K562 (cell line): ENCODE measurements around the gene CCDC185. TPM values are rescaled to one million over a fixed set of nuclear protein-coding genes. Genes with fewer than 3 reads are reported as not detected.

Experiments used
- ATAC-seq: fragments of 200-7000 bp; cut with Tn5 transposase; 3 replicates; pipeline ENCODE4 v1.9.1; 2020; ENCODE audit warnings: moderate library complexity
- BruUV-seq: library from RNA; stranded (reverse); fragments of 400-500 nt; replicated peaks from 2 replicates; lab custom pipeline; 2021; lab: Mats Ljungman, UMichigan
- CTCF ChIA-PET: fragments of 300-600 bp; formaldehyde crosslinking; extraction: SDS; loops from one replicate; lab custom pipeline; 2021; ENCODE audit warnings: low intra/inter-chr PET ratio; lab: Yijun Ruan, JAX
- POLR2A ChIA-PET: fragments of 300-600, 350-650 bp; sonication (Branson Sonifier 250); formaldehyde crosslinking; extraction: SDS; loops from one replicate; lab custom pipeline; 2021; ENCODE audit warnings: antibody characterized with exemption, inconsistent platforms; lab: Yijun Ruan, JAX
- DNase-seq, 4 experiments: peaks; one replicate each; pipeline versions ENCODE4 v3.0.0 to v3.0.0-alpha.2; 2011 to 2018; ENCODE audit warnings: low spot score in 3 of 4, mixed read lengths in 3 of 4; ENCODE audit errors: extremely low read depth in 1 of 4
- FAIRE-seq: peaks from 2 replicates; lab custom pipeline; 2011; peaks lifted over from hg19 to GRCh38; lab: Jason Lieb, UNC
- H2AFZ ChIP-seq: 2 replicates; pipeline ENCODE4 v1.6.0; 2011; ENCODE audit warnings: low read depth, low read length, control low read depth, inconsistent platforms
- H3K27ac ChIP-seq: fragments of 200-600 bp; 3 replicates; pipeline ENCODE4 v1.8.0; 2011; ENCODE audit warnings: low read depth, mild to moderate bottlenecking, control low read depth, inconsistent platforms, low read length, moderate library complexity, mixed read lengths; ENCODE audit errors: extremely low read depth
- H3K27me3 ChIP-seq, 2 experiments: fragments of 300-600 bp in 1 of 2; 2 replicates in 1 of 2; 3 replicates in 1 of 2; pipeline versions ENCODE4 v1.6.0 to v1.8.0; 2011; ENCODE audit warnings: inconsistent platforms in 2 of 2, low read length in 2 of 2, mild to moderate bottlenecking in 1 of 2, mixed read lengths in 1 of 2, moderate library complexity in 1 of 2; ENCODE audit not compliant: control insufficient read depth in 2 of 2, insufficient read depth in 2 of 2
- H3K36me3 ChIP-seq: fragments of 300-600 bp; 3 replicates; pipeline ENCODE4 v1.8.0; 2011; ENCODE audit warnings: mild to moderate bottlenecking, low read length, inconsistent platforms; ENCODE audit not compliant: control insufficient read depth, insufficient read depth
- H3K4me1 ChIP-seq, 2 experiments: fragments of 200-600 bp in 1 of 2; replicated peaks in 1 of 2; 2 replicates in 1 of 2; 3 replicates in 1 of 2; pipeline versions ENCODE4 v1.5.1 to v1.8.0; 2011; ENCODE audit warnings: inconsistent platforms in 2 of 2, low read length in 2 of 2, mild to moderate bottlenecking in 1 of 2, mixed read lengths in 1 of 2, moderate library complexity in 1 of 2; ENCODE audit not compliant: control insufficient read depth in 2 of 2, insufficient read depth in 2 of 2
- H3K4me2 ChIP-seq: 2 replicates; pipeline ENCODE4 v1.6.1; 2011; ENCODE audit warnings: low read length, control low read depth, inconsistent platforms, mixed read lengths; ENCODE audit not compliant: insufficient read depth
- H3K4me3 ChIP-seq: fragments of 200-600 bp; sonication (generic), shearing (Covaris generic); 2 replicates; pipeline ENCODE4 v1.5.1; 2016; ENCODE audit warnings: control low read depth, inconsistent platforms
- H3K79me2 ChIP-seq: fragments of 200-600 bp; 3 replicates; pipeline ENCODE4 v1.8.0; 2011; ENCODE audit warnings: low read length, inconsistent platforms; ENCODE audit not compliant: control insufficient read depth, insufficient read depth
- H3K9ac ChIP-seq, 2 experiments: 2 replicates each; pipeline versions ENCODE4 v1.6.0 to v1.6.1; 2011; ENCODE audit warnings: low read depth in 2 of 2, low read length in 2 of 2, control low read depth in 1 of 2, inconsistent platforms in 1 of 2, mild to moderate bottlenecking in 1 of 2, mixed read lengths in 1 of 2; ENCODE audit not compliant: insufficient read depth in 1 of 2
- H3K9me1 ChIP-seq: one replicate; pipeline ENCODE4 v1.6.0; 2011; ENCODE audit warnings: inconsistent platforms, mild to moderate bottlenecking, low read length, moderate library complexity; ENCODE audit not compliant: control insufficient read depth, insufficient read depth
- H3K9me3 ChIP-seq: replicated peaks from 2 replicates; pipeline ENCODE4 v1.5.1; 2011; ENCODE audit warnings: low read depth, low read length, inconsistent platforms; ENCODE audit not compliant: control insufficient read depth, insufficient read depth
- H4K20me1 ChIP-seq: replicated peaks from 2 replicates; pipeline ENCODE4 v1.6.1; 2011; ENCODE audit warnings: low read length, inconsistent platforms, mixed read lengths; ENCODE audit not compliant: control insufficient read depth, insufficient read depth
- CAMTA2 ChIP-seq: fragments of 250-450 bp; sonication (Bioruptor Pico); conservative IDR thresholded peaks from 2 replicates; pipeline ENCODE4 v1.5.1; 2022
- E4F1 ChIP-seq: fragments of 250-450 bp; sonication (Bioruptor Pico); IDR thresholded peaks from 2 replicates; pipeline ENCODE4 v1.5.0; 2021; ENCODE audit warnings: mild to moderate bottlenecking, borderline replicate concordance
- ETV5 ChIP-seq: sonication (generic); formaldehyde crosslinking; IDR thresholded peaks from 2 replicates; pipeline ENCODE4 v1.4.0; 2020; ENCODE audit warnings: low read depth, mild to moderate bottlenecking, missing genetic modification reagents
- FUS ChIP-seq: fragments of 200-400 bp; formaldehyde crosslinking; optimal IDR thresholded peaks from 2 replicates; pipeline ENCODE3; 2017; ENCODE audit warnings: low read depth, low read length
- KLF16 ChIP-seq: IDR thresholded peaks from 2 replicates; pipeline ENCODE4 v1.6.1; 2016; ENCODE audit warnings: antibody characterized with exemption
- PTBP1 ChIP-seq: fragments of 200-400 bp; formaldehyde crosslinking; IDR thresholded peaks from 2 replicates; pipeline ENCODE4 v1.6.1; 2017; ENCODE audit warnings: low read depth, low read length
- RBM34 ChIP-seq: fragments of 200-400 bp; formaldehyde crosslinking; IDR thresholded peaks from 2 replicates; pipeline ENCODE4 v1.6.1; 2018; ENCODE audit warnings: low read length, borderline replicate concordance; ENCODE audit not compliant: insufficient read depth
- RNF2 ChIP-seq: sonication (generic); IDR thresholded peaks from 2 replicates; pipeline ENCODE4 v1.6.1; 2016
- SIN3A ChIP-seq, 2 experiments: fragments of 150-350 bp in 1 of 2; IDR thresholded peaks; 2 replicates each; pipeline ENCODE4 v1.6.1; 2011 to 2016; ENCODE audit warnings: borderline replicate concordance in 2 of 2, low read depth in 2 of 2, low read length in 2 of 2, mild to moderate bottlenecking in 2 of 2, moderate library complexity in 2 of 2; ENCODE audit not compliant: control insufficient read depth in 1 of 2
- SP1 ChIP-seq: sonication (generic); formaldehyde crosslinking; IDR thresholded peaks from 2 replicates; pipeline ENCODE4 v1.8.1; 2022; ENCODE audit warnings: mild to moderate bottlenecking, missing genetic modification reagents
- SRSF3 ChIP-seq: fragments of 200-400 bp; formaldehyde crosslinking; IDR thresholded peaks from 2 replicates; pipeline ENCODE4 v1.6.1; 2016; ENCODE audit warnings: mild to moderate bottlenecking, low read length, moderate library complexity; ENCODE audit not compliant: insufficient read depth
- WGBS: fragments of 100-300 bp; shearing (Covaris generic); methylation state at CpG from one replicate; pipeline ENCODE4 v1.1.6; 2016; ENCODE audit warnings: low coverage, mixed read lengths; ENCODE audit not compliant: insufficient coverage; ENCODE audit errors: missing lambda C conversion rate; 5-methylcytosine and 5-hydroxymethylcytosine counted together
- in situ Hi-C: fragments of 300-500 bp; cut with MboI; formaldehyde crosslinking; loops from 4 replicates; pipeline ENCODE4 v1.15.0; 2018; ENCODE audit warnings: inconsistent platforms, mixed read lengths
- intact Hi-C: fragments of 100-400 bp; cut with micrococcal nuclease; formaldehyde crosslinking; loops from 2 replicates; pipeline ENCODE4 v1.14.2; 2022
- polyA plus RNA-seq, 8 experiments: library from polyadenylated mRNA; depleted of rRNA in 4 of 8; stranded (reverse) in 5 of 8; unstranded in 3 of 8; fragments of >200 nt; fragmentation: Nextera tagmentation in 2 of 8; fragmentation: Illumina TruSeq in 1 of 8; extraction: Ambion mirVana in 2 of 8; extraction: Trizol in 1 of 8; gene quantifications; 2 replicates each; pipeline versions ENCODE4 v1.2.1 to v1.2.3, GENCODE V29; 2011 to 2014; ENCODE audit warnings: inconsistent platforms in 1 of 8, missing spikeins in 1 of 8
- total RNA-seq, 7 experiments: library from RNA; depleted of rRNA in 6 of 7; stranded (reverse); fragments of >200 nt in 6 of 7; fragmentation: Illumina TruSeq in 2 of 7; extraction: Trizol in 2 of 7; gene quantifications; 2 replicates each; pipeline versions ENCODE4 v1.2.1 to v1.2.3, GENCODE V29; 2011 to 2021; ENCODE audit warnings: low replicate concordance in 1 of 7

CCDC185 gene
- total and polyA plus RNA-seq, 9 of the 15 experiments (the other 6 are each of a cell fraction or from before 2014, with no cell fraction given): not detected

GRCh38 chr1:223429821-223430220 lies 36.6 kb downstream of the CCDC185 start:
- POLR2A ChIA-PET: interaction anchor here (1.8 kb wide), 1 partner anchor 31 kb away, joined by 3 read pairs; no protein-coding TSS in a partner anchor
- 0% methylated on average over 1 of the region's 1 CpG for WGBS
- no TSS peak for BruUV-seq

More at GRCh38 chr1:223429821-223430220, 36.6 kb downstream of the CCDC185 start:
- CTCF ChIA-PET: no interaction called here
- no peak overlapping the region for H2AFZ ChIP-seq
- no peaks in the 10 kb centered on the region for H3K9me3 ChIP-seq
- H3K27me3 ChIP-seq: peaks cover 0 to 12% of the 10 kb centered on the region in 2 experiments; a peak in 3 of 5 replicates
- H4K20me1 ChIP-seq: no peaks in the 10 kb centered on the region
- no peaks in the 10 kb centered on the region for H3K36me3 ChIP-seq
- H3K4me2 ChIP-seq: no peak overlapping the region
- DNase-seq (no peak), FAIRE-seq (no peak), ATAC-seq (no peak)
- H3K27ac ChIP-seq: no peak overlapping the region
- in situ Hi-C loops (no loop called here), intact Hi-C loops (no loop called here)
- H3K79me2 ChIP-seq: no peaks in the 10 kb centered on the region
- H3K4me1 ChIP-seq: no peaks in the 10 kb centered on the region
- no peak overlapping the region for H3K4me3 ChIP-seq
- no peak overlapping the region for H3K9ac ChIP-seq
- no peaks in the 10 kb centered on the region for H3K9me1 ChIP-seq
- TF ChIP-seq E4F1 (CRISPR knock-in tag) (no peak), KLF16 (no peak), RBM34 (no peak), ETV5 (no peak), FUS (no peak), CAMTA2 (no peak), PTBP1 (no peak), RNF2 (no peak), SRSF3 (no peak), SP1 (CRISPR knock-in tag) (no peak), SIN3A (IDR thresholded peaks at IDR 0.05; ENCODE audit: borderline replicate concordance in 2 of 2, control insufficient read depth in 1 of 2, low read depth in 2 of 2, low read length in 2 of 2) (no peak)
